ENCODE measurements around the gene TMEM94. TPM values are rescaled to one million over a fixed set of nuclear protein-coding genes. Genes with fewer than 3 reads are reported as not detected.
A peak's percentile ranks its signal among the peaks of the same experiment; 100 is the strongest.
"Not testable (repeated sequence)": the region's sequence is repeated elsewhere in the genome, so short reads cannot be mapped to it uniquely, and the experiment has no call there.

The TMEM94 gene
- 100 to 1,000 TPM in 1 of 4 donors, 10 to 100 TPM in 3; 69.8 to 118 (median 80.8) TPM for polyA plus RNA-seq (ENCODE audit: insufficient read length in 4 of 4)

DNA sequence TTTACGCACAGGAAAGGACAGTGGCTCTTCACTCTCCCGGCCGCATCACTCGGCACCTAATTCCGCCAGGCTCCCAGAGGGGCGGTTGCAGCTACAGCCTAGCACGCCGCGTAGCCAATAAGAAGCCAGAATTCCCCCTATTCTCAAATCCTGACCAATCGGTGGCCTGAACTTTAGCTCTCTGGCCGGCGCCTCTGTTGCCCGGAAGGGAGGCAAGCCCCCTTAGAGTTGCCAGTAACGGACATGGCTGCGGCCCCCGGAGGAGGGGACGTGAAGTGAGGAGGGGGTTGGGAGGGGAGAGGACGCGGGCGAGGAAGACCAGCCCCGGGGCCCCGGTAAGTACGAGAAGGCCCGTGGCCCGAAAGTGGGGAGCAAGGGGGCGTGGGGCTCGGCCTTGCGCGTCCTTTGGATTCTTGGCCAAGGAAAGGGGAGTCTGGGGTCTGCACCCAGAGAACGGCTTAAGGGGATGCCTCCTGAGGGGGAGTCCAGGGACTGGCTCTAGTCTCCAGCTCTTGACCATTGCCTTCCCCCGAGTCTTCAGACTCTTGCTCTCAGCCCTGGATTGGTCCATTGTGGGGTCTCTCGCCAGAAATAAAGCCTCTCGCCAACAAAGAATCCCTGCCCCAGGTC is at the start of gene TMEM94:
Gene TMEM94, plus strand, starts transcription at position 219 of the 630 bp plus-strand sequence. CDS start 15,271 bp downstream, outside the sequence.
- DNase-seq (ENCODE audit: low read depth in 4 of 4, low spot score in 2 of 4), result peak; percentile 93 to 97 (median 96)

DNA sequence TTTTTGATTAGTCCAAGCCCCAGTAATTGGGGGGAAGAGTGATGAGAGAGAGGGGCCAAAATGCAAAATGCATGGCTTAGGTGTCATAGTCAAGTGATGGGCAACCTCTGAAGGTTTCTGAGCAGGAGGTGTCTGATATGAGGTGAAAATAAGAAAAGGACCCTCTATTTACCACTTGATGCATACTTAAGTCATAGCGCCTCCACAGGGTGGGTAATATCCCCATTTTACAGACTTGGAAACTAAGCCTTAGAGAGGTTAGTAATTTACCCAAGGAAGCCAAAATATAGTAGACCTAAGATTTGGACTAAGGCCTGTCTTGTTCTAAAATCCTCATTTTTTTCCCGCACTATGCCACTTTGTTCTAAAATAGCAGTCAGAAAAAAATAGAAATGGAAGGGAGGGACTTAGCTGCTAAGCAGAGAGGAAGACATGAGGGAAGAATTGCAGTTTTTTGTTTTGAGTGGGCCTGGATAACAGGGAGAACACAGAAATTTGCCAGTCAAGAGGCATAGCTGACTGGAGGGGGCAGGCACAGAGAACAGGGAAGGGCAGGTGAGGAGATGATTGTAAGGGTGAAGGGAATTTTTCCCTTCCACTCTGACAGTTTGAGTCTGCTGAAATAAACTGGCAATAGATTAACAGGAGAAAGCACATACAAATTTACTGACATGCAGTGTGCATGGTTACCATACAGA is 48.6 kb upstream of the TMEM94 start:
- DNase-seq (ENCODE audit: low read depth in 4 of 4, low spot score in 2 of 4), result no peak

DNA sequence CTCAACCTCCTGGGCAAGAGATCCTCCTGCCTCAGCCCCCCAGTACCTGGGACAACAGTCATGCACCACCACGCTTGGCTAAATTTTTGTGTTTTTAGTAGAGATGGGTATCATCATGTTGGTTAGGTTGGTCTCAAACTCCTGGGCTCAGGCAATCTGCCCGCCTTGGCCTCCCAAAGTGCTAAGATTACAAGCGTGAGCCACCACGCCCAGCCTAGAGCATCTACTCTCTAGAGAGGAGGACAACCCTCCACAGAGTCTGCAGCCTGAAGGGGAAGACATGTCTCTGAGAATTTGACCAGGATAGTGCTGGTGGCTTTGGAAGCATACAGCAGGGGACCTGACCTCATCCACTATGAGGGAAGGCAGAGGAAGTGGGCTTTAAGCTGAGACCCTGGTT is 46.3 kb upstream of the TMEM94 start:
- DNase-seq (ENCODE audit: low read depth in 4 of 4, low spot score in 2 of 4), result no peak

DNA sequence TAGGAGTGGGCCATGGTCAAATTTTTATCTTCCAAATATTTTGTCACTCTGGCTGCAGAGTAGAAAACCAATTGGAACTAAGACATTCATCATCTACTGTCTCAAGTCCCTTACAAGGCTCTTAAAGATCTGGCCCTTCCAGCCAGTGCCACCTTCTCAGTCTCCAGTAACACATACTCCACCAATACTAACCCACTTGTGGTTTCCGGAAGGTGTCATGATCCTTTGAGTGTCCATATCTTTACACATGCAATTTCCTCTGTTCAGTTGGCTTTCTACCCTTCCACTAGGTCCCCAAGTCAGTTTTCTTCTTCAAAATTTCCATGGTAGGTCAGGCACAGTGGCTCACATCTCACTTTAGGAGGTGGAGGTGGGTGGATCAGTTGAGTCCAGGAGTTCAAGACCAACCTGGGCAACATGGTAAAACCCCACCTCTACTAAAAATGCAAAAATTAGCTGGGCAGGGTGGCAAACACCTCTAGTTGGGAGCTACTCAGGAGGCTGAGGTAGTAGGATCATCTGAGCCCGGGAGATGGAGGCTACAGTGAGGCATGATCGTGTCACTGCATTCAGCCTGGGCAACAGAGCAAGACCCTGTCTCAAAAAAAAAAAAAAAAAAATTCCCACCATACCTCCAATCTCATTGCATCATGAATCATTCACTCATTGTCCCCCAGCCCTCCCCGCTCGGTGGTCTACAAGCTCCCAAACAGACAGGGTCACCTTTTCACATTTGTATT is 44.9 kb upstream of the TMEM94 start:
- no peak for DNase-seq (ENCODE audit: low read depth in 4 of 4, low spot score in 2 of 4)

DNA sequence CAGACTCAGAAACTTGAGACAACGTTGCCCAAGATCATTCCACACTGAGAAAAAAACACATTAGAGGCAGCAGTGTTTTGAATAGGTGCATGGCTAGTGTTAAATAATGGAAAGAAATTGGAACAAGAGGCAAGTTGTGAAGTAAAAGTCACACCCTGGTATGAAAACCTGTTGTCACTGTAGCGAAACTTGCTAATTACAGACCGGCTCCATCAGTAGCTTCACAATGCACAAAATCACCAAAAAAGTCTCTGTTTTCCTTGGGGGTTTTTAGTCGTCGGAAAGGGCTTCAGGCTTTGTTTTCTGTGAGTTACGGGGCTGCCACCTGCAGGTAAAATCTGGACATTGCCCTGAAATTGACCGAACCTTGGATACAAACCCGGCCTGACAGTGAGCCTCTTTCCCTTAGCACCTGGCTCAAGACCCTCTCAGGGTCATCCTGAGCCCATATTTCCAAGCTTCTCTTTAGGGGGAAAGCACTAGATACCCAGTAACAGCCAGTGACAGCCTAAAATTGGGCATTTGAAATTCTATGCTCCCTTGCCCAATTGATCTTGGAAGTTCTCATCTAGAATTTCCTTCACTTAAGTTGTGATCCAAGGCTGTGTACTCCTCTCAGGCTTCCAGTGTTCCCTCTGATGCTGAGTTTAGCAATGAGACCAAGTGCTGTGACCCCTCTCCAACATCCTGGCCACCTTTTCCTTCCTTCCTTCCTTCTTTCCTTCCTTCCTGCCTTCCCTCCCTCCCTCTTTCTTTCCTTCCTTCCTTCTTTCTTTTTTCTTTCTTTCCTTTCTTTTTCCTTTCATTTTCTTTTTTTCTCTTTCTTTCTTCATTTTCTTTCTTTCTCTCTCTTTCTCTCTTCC is 43.7 kb upstream of the TMEM94 start:
- peak in 1 of 4 donors; percentile 71 for DNase-seq (ENCODE audit: low read depth in 4 of 4, low spot score in 2 of 4)

DNA sequence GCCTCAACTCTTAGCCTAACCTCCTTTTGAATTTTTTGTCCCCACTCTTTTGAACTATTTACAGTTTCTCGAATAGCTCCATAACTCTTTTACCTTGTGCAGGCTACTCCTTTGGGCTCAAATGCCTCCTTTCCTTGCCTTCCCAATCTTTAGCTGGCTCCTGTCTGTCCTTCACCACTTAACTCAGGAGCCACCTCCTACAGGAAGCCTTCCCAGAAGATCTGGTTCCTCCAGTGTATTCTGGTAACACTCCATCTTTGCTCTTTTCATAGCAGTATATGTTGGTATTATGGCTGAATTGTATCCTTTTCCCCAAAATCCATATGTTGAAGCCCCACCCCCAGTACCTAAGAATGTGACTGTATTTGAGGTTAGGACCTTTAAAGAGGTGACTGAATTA is 41.9 kb upstream of the TMEM94 start:
- DNase-seq (ENCODE audit: low read depth in 4 of 4, low spot score in 2 of 4), result no peak

DNA sequence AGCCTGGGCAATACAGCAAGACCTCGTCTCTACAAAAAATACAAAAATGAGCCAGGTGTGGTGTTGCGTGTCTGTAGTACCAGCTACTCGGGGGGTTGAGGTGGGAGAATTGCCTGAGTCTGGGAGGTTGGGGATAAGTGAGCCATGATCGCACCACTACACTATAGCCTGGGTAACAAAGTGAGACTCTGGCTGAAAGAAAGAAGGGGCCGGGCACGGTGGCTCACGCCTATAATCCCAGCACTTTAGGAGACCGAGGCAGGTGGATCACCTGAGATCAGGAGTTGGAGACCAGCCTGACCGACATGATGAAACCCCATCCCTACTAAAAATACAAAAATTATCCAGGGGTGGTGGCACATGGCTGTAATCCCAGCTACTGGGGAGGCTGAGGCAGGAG is 40.4 kb upstream of the TMEM94 start:
- no peak for DNase-seq (ENCODE audit: low read depth in 4 of 4, low spot score in 2 of 4)

DNA sequence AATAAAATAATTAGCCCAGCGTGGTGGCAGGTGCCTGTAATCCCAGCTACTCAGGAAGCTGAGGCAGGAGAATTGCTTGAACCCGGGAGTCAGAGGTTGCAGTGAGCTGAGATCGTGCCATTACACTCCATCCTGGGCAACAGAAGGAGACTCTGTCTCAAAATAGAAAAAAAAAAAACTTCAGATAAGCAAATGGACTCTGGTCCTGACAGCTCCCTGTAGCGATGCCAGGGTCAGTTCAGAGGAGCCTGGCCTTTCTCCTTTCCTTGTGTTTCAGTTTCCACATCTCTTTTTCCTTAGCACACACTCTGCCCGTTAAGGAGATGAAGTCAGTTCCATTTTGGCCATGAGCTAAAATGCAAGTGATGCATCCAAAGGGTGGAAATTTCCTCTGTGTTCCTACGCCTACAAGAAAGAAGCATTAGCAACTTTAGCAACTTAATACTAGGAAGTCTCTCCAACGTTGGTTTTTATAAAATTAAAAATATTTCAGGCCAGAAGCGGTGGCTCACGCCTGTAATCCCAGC is 39.3 kb upstream of the TMEM94 start:
- DNase-seq (ENCODE audit: low read depth in 4 of 4, low spot score in 2 of 4), result no peak

DNA sequence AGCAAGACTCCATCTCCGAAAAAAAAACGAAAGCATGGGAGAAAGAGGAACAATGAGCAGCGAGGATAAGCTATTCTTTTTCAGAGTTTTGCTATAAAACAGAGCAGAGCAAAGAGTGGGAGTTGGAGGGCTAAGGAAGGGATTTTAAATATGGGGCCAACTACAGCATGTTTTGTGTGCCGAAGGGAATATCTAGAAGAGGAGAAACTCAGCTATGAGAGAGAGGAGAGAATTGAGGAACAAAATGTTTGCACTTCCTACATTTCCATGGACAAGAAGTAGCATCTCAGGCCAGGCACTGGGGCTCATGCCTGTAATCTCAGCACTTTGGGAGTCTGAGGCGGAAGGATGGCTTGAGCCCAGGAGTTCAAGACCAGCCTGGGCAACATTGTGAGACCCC is 37.9 kb upstream of the TMEM94 start:
- DNase-seq (ENCODE audit: low read depth in 4 of 4, low spot score in 2 of 4), result no peak

DNA sequence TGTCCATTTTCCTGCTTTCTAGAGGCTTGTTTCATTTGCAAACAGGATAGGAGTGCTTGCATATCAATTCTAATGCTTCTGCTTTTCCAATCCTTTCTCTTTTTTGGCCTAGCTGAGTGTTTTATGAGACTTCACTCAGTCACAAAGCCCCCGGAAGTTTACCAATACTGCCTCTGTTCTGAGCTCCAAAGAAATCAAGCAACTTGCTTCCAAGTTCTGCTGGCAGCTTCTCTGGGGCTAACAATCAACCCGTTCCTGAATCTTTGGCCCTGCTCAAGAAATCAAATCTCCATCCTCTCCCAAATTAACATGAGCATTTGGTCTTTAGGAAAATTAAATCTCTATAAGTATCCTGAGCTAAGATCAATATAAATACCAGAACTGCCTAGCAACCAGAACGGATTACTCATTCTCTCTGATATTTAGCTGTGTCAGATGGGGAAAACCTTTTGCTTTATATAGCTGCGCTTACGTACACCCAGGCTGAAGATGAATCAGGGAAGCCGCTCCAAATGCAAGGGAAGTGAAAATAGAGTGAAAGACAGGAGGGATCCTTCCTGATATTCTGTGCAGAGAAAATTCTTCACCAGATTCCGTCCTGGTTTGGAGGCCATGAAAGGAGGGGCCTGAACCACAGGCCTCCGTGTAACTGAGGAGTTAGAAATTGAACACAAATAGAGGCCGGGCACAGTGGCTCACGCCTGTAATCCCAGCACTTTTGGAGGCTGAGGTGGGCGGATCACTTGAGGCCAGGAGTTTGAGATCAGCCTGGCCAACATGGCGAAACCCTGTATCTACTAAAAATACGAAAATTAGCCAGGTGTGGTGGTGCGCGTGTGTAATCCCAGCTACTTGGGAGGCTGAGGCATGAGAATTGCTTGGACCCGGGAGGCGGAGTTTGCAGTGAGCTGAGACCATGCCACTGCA is 27.6 kb upstream of the TMEM94 start:
- no peak for DNase-seq (ENCODE audit: low read depth in 4 of 4, low spot score in 2 of 4)

DNA sequence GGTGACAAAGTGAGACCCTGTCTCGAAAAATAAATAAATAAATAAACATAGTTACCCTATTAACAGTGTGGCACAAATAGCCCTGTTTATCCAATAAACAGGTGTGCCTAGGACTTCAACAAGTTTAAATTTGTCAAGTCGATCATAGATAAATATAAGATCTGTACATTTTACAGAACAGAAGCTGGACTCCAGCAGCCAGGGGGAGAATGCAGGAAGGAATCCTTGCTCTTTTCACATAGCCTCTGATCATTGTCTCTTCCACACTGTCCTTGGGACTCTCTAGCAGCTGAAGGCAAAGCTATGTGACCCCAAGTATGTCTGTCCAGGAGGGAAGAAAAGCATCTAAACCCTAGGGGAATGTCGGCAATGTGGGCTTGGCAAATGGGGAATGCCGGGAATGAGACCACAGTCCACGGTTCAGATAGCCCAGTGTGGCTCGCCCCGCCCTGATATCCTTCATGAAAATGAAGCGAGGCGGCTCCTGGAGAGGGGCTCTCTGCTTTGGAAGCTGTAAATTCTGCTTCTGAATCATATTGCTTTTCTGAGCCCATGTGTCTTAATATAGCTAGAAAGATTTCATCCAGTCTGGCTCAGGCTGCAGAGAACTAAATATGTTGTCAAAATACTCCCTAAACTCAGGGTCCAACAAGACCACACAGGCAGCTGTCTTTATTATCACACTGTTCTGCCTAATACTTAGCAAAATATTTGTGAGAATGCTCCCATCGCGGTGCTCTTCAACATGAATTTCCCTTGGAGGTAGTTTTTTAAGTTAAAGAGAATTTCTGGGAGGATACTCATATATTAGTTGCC is 26.1 kb upstream of the TMEM94 start:
- no peak for DNase-seq (ENCODE audit: low read depth in 4 of 4, low spot score in 2 of 4)

DNA sequence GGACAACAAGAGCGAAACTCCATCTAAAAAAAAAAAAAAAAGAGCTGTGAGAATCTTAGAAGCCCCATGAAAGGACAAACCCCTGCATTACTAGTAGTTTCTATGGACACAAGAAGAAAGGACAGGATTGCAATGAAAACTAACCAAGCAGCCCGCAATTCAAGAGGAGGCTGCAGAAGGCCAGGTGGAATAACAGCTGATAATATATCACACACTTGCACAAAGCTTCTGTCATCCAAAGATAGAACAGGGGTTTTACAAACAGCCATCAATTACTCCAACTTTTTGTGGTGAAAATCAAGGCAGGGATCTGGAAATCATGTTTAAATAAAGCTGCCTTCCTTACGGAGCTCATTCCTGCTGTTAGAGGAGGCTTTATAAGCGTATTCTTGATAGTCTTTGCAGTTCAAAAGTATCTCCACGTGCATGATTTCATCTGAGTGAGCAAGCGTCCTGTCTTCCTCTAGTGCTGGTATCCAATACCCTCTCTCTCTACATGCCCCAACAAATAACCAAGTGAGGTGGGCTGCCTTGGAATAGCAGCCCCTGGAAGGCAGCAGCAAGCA is 23.1 kb upstream of the TMEM94 start:
- no peak for DNase-seq (ENCODE audit: low read depth in 4 of 4, low spot score in 2 of 4)

DNA sequence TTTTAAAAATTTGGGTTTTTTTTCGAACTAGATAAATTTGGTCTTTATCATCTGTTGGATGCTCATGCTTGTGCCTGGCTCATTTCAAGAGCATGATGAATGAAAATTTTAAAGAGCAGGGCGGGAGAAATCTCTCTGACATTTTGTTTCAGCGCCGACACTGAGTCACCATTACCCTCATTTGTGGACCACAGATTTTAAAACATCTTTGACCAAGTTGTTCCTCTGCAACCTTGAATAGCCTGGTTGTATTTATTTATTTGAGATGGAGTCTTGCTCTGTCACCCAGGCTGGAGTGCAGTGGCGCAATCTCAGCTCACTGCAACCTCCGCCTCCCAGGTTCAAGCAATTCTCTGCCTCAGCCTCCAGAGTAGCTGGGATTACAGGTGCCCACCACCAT is 22.0 kb upstream of the TMEM94 start:
- DNase-seq (ENCODE audit: low read depth in 4 of 4, low spot score in 2 of 4), result not testable (repeated sequence)

DNA sequence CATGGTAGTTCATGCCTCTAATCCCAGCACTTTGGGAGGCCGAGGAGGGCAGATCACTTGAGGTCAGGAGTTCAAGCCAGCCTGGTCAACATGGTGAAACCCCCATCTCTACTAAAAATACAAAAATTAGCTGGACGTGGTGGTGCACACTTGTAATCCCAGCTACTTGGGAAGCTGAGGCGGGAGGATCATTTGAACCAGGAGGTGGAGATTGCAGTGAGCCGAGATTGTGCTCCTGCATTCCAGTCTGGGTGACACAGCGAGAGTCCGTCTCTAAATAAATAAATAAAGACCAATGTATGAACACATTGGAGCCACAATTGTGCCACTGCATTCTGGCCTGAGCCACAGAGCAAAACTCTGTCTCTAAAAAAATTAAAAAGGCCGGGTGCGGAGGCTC is 19.0 kb upstream of the TMEM94 start:
- not testable (repeated sequence) for DNase-seq (ENCODE audit: low read depth in 4 of 4, low spot score in 2 of 4)

DNA sequence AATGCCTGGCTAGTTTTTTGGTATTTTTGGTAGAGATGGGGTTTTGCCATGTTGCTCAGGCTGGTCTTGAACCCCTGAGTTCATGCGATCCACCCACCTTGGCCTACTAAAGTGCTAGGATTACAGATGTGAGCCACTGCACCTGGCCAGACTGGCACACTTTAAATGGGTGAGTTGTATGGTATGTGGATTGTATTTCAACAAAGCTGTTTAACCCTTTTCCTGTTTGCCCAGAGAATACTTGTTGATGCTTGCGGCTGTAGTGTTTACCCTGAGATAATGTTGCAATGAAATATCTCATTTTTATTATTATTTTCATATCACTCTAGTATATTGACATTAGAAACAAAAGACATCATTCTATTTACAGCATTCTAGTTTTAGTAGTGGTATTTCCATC is 17.1 kb upstream of the TMEM94 start:
- DNase-seq (ENCODE audit: low read depth in 4 of 4, low spot score in 2 of 4), result no peak

DNA sequence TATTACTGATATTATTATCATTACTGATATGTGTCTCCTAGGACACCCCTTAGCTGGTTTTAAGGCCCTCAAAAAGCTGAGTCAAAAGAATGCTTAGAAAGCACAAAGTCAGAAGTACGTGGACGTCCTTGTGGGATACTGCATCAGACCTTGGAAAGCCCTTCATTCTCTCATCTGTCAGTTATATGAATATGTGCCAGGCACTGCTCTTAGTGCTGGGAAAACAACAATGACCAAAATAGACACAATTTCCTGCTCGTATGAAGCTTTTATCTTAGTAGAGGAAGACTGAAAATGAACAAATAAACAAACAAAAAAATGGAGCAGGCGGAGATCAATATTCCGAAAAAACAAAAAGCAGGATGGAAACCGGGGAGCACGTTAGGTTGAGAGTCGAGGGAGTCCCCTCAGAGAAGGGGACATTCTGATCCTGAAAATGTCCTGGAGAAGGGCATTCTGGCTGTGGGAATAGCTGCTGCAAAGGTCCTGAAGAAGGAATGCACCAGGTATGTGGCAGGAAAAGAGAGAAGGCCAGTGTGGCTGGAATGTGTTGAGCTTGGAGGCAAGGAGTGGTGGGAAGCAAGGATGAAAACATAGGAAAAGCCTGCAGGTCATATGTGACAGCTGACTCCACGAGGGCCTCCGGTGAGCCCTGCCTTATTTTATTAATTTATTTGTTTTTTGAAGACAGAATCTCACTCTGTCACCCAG is 15.5 kb upstream of the TMEM94 start:
- DNase-seq (ENCODE audit: low read depth in 4 of 4, low spot score in 2 of 4), result no peak

All from left renal cortex interstitium (tissue), 4 donors.